SHP77 (cell line): ENCODE results near the gene OSBPL6.
"Not testable (repeated sequence)": the region's sequence is repeated elsewhere in the genome, so short reads cannot be mapped to it uniquely, and the experiment has no call there.

Source experiments
- DNase-seq, 2 experiments: peaks; one replicate each; lab custom pipeline; 2025; lab: John Stamatoyannopoulos, UW

OSBPL6 gene

DNA sequence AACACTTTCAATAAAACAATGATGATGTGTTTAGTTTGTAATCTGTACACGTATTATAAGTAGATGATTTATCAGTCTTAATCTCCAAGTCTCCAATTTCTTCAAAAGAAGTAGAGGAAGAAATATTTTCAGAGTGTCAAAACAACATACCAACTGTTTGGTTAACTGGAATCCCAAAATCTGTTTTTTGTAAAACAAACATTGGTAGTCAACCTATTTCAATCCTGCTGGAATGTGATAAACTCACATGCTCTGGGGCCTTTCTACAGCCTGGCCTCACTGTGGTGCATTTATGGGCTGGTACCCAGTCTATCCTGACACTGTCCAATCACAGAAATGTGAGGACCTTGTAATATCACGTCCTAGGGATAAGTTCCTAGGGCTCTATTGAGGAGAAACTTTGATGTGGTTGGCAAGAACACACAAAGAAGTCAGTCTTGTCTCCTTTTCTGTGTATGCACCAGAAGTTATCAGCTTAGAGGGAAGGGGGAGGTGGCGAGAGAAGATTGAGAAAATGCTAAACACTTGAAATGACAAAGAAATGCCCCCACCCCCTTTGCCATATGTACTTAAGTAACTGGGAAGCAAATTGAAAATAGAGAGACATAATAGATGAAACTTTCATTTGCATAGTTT lies 209.5 kb downstream of the OSBPL6 start:
- DNase-seq: no peak

DNA sequence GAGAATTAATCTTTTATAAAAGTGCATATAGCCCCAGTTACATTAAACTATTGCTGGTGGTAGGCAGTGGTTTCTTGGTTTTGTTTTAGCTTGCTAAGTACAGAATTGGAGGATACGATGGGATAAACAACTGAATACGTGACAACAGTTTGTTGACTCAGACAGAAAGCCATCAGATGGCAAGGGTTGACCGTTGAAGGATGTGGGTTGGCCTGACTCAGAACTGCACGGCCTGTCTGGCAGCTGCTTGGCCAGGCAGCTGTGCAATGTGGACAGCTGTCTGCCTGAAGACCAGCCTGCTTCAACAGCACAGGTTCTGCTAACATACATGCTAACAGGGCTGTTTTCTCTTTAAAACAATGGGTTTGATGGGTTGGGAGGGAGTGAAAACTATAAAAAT lies 210.1 kb downstream of the OSBPL6 start:
- DNase-seq: peak; percentile 78 to 79

DNA sequence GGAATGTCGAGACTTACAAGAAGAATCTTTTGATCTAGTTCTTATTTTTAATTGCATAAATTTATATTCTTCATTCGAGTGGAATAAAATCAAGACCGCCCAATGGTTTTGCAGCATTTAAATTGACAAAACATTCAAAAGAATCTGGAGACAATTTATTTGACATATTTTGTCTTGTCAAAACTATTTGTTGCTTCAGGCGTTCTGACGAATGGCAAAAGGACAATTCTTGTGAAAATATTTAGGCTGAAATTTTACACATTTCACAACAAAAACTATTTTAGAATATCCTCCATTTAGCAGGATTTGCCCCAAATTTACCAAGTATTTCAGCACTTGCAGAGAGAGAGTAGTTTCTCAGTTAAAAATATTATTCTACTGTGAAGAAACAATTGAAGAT lies 214.9 kb downstream of the OSBPL6 start:
- DNase-seq: no peak

DNA sequence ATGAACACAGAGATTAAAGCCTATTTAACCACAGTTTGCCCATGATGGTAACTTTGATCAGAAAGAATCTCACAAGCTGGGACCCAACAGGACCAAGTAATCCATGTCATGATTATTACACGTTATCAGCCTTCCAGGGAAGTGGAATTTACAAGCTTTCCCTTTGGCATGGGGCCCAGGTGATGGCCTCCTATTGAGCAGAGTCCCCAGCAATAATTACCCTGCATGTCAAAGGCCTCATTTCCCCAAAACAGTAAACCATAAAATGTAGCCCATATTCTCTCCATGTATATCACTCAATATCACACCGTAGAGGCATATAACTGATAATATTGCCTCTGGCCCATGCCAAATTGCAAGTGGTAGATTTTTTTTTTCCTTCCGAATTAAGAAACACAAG lies 217.7 kb downstream of the OSBPL6 start:
- peak in 1 of 2 experiments; percentile 9 for DNase-seq

DNA sequence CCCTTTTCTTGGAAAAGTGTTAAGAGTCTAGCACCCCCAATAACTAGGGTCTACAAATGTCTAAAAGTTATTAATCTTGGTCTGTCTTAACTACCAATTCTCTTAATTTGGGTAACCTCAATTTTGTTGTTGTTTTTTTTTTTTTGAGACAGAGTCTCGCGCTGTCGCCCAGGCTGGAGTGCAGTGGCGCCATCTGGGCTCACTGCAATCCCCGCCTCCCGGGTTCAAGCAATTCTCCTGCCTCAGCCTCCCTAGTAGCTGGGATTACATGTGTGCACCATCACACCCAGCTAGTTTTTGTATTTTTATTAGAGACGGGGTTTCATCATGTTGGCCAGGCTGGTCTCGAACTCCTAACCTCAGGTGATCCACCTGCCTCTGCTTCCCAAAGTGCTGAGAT lies 218.1 kb downstream of the OSBPL6 start:
- not testable (repeated sequence) for DNase-seq

DNA sequence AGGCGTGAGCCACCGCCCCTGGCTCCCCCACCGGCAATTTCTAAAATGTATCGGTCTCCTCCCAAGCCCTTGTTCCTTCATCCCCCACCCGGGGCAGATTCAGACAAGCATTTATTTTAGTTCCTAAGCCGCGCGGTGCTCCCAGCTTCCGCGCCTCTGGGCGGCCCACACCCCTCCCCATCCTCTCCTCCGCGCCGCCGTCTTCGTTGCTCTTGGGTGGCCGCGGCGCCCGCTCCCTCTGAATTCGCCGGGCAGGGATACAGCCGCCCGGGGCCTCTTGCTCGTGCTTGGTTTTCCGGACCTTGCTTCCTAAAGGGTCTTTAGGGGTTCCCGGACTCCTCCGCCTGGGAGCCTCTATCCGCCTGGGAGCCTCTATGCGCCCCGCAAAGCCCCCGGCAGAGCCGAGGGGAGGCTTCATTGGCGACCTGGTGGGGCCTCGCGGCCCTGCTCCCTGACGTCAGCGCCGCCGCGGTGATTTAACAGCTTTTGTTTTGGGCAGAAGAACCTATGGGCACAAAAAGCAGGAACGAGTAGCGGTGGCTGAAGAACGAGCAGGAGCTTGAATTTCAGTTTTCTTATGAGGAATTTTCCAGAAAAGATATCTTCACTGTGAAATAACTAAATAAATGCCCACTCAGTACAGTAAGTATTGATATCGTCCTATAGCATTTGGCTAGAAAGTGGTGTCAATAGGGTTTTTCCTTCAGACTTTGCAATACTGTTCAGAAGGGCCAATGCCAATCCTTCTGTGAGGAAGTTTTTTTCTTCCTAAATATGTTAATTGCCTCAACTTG lies 219.4 kb downstream of the OSBPL6 start:
- DNase-seq: peak; percentile 56 to 61

DNA sequence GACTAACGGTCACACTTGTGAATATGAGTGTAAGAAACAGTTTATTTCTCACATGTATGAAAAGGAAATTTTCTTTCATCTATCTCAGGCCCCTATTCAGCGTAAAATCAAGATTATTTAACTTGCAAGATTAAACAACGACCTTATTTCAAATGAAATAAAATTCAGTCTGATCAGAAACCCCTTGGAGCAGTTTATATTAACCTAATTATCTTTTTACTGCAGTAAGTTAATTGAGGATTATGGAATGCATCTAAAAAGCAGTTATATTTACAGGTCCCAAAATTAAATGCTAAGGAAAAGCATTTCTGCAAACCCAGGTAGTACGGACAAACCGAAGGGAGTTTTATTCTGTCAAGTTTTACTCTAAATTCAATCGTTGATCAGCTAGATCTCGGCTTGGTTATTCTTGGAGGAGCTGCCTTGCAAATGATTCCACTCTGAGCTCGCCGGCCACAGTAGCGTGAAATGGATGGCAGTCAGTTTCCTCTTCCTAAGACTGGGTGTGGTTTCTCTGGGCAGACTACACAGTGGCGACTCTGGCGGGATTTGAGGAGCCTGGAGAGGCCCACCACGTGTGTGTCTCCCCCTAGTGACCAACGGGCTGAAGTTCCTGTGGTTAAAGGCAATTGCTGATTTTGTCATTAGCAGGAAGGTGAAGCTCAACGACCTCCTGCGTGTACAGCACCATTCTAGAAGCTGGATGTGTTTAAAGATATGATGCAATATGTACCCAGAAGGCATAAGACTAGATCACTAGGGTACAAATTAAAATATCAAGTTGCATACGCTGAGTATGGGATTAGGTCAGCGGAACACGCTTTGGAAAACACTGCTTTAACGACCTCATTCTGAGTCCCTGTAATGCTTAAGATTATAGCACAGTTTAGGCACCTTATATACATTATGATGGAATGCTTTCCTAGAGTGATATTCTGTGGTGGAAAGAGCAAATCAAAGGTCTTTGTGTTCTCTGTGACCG lies 220.2 kb downstream of the OSBPL6 start:
- DNase-seq: peak; percentile 88

DNA sequence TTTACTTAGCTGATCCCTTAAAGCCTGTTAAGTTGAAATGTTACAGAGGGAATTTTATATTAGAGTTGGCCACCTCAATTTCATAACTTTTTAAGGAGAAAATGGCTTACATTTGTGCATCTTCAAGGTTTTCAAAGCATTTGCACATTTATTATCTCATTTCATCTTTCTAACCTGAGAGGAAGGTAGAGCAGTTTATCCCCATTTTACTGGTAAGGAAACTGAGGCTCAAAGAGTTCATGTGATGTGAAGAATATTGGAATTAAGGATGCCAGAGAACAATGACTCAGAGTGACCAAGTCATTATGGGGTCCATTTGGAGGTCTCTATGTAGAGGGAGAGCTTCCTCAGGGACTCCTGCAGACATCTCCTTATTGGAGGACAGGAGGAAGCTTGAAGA lies 221.7 kb downstream of the OSBPL6 start:
- DNase-seq: no peak

DNA sequence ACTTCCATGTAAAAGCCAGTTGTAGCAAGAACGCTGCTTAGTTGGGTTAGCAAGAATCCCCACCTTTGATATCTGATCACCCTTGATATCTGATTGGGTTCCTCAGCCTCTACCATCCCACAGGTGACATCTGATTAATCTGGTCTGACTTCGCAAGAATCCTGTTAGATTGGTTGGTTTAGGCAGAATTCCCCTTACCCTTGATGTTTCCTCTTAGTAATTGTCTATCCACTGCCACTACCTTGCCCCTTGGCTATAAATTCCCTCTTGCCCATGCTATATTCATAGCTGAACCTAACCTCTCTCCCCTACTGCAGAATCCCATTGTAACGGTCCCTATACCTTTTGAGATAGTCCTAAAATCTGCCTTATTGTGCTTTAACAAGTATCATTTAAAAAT lies 223.6 kb downstream of the OSBPL6 start:
- no peak for DNase-seq

DNA sequence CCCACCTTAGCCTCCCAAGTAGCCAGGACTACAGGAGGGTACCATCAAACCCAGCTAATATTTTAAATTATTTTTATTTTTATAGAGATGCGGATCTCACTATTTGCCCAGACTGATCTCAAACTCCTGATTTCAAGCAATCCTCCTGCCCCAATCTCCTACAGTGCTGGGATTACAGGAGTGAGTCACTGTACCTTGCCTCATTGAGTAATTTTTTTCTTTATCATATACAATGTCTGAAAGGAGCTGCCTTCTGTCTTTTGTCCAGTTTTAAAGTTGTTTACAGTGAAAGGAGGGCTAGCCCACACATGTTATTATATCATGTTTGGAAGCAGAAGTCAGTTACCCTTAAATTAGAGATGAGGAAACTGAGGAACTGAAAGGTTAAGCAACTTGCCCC lies 224.1 kb downstream of the OSBPL6 start:
- DNase-seq: no peak

DNA sequence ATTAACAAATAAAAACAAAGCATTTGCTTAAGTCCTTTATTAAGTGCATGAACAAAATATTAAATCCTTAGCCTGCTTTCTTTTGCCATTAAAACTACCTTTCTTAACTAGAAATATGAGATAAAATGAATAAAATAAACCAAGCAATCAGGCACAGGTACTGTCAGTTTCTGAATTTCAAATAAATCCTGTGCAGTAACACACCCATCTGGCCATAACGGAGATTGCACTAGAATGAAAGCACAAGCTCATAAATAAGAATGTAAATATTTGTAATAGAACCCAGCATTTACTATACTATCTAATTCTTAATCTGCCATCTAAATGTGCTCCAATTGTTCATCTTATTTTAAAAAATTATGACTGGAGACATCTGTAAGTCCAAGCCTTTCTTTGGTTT lies 224.8 kb downstream of the OSBPL6 start:
- no peak for DNase-seq

DNA sequence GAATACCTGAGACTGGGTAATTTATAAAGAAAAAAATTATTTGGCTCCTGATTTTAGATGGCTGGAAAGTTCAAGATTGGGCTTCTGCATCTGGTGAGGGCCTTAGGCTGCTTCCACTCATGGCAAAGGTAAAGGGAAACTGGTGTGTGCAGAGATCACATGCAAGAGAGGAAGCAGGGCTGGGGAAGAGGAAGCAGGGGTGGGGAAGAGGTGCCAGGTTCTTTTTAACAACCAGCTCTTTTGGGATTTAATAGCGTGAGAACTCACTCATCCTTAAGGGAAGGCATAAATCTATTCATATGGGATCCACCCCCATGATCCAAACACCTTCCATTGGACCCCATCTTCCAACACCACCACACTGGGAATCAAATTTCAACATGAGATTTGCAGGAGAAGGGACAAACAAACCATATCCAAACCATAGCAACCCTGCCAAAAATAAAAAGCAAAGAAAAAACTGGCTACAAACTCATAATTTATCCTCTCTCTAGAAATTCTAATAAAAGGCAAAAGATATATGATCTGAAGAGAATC lies 226.2 kb downstream of the OSBPL6 start:
- DNase-seq: no peak

DNA sequence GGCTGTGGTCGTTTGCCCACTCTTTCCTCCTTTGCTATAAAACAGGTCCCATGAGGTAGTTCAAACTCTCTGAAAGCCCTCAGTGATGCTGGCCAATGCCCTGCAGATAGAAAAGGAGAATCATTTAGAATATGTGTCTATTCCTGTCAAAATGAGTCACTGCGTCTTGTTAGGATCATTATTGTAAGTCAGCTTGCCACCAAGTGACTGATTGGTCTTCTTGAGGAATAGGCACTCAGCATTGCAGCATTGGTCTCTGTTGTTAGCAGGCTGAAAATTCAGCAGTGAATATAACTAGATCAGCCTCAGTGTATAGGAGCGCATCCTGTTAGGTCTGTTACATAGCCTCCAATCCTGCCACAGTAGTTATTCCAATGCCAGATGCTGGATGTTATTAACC lies 227.8 kb downstream of the OSBPL6 start:
- DNase-seq: no peak

DNA sequence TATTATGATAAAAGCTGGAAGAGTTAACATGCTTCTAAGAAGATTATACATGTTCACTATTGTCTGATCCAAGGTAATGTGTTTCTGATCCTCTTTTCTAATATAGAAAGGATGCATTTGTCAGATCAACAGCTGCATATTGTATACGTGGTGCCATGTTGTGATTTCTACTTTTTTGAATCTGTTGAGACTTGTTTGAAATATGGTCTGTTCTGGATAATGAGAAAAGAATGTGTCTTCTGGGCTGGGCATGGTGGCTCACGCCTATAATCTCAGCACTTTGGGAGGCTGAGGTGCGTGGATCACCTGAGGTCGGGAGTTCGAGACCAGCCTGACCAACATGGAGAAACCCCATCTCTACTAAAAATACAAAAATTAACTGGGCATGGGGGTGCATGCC lies 229.4 kb downstream of the OSBPL6 start:
- DNase-seq: not testable (repeated sequence)

DNA sequence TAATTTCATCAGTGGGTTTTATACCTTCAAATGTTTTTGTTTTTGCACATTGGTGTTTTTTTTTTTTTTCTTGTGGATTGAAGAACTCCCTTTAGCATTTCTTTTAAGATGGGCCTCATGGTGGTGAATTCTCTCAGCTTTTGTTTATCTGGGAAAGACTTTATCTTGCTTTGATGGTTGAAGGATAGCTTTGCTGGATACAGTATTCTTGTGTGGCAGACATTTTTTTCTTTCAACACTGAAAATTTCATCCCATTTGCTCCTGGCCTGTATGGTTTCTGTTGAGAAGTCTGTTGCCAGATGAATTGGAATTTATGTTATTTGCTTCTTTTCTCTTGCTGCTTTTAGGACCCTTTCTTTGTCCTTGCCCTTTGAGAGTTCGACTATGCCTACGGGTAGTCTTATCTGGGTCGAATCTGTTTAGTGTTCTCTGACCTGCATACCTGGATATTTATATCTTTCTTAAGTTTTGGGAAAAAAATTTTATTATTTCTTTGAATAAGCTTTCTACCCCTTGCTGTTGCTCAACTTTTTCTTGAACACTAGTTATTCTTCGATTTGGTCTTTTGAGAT lies 231.0 kb downstream of the OSBPL6 start:
- no peak for DNase-seq

DNA sequence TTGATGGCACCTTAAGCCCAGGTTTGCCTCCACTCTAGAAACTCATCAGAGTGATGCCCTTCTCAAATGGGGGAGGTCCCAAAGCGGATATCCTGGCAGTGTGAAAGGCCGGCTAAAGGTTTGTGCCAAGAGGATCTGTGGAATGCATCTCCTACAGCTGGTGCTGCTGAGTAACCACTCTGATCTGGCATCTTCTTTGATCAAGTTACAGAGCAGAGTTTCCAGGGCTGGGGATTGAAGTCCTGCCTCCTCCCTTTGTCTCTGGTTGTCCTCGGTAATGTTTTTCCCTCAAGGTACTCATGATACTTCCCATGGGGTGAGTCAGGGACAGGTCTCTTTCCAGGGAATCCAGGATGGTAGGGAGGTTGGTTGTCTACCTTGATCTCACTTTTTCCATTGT lies 232.1 kb downstream of the OSBPL6 start:
- no peak for DNase-seq

DNA sequence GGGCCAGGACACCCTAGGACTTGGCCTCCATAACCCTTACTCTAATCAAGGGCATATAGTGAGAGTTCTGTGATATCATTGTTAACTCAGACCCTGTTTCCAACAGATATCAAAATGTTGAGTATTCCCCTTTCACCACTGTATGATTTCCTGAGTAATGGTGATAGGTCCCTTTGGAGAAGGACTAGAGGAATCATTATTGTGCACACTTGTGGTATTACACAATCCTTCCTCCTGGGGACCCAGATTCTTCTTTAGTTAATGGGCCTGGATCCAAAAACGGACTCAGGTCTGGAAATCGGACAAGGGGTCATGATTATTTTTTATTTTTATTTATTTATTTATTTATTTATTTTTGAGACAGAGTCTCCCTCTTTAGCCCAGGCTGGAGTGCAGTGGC lies 233.1 kb downstream of the OSBPL6 start:
- DNase-seq: no peak

DNA sequence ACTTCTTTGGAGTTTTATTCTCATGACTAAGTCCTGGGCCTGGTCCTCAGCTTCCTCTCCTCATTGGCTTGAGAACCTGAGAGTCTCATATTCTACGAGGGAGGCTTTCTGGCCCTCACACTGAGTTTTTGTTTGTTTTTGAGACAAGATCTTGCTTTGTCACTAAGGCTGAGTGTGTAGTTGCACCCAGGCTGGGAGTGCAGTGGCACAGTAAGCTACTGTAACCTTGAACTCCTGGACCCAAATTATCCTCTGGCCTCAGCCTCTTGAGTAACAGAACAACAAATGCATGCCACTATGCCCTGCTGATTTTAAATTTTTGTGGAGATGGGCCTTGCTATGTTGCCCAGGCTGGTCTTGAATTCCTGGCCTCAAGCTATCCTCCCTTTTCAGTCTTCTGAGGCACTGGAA lies 234.1 kb downstream of the OSBPL6 start:
- no peak for DNase-seq

DNA sequence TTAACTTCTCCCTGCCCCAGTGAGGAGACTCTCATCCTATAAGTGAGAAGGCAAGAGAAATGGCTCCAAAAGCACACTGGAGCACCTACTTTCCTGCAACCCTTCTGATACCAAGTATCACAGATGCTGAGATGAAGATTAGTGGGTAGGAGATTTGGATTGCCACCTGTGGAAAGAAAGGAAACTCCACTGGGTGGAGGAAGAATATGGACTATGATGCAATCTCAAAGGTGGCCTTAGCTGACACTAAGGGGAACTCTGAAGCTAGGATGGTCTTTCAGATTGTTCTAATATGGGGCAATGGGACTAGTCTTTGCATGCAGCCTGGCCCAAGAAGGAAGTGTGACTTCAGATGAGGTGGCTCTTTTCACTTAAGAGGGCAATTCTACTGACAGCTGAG lies 235.0 kb downstream of the OSBPL6 start:
- no peak for DNase-seq

DNA sequence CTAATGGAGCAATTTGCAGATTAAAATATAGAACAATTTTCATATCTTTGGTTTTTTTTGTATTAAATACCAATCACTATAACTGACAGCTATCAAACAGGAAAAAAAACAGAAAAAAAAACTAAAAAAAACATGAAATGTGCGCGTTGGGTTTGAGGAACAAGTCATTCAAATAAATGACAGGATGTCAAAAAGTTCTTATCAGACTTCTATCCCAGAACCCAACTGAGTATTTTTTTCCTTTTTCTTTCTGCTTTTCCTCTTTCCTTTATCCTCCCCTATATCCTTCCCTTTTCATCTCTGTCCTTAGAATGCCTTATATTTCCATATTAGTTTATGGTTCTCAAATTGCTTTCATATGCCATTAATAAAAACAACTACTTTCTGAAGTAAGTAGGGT lies 242.3 kb downstream of the OSBPL6 start:
- no peak for DNase-seq

DNA sequence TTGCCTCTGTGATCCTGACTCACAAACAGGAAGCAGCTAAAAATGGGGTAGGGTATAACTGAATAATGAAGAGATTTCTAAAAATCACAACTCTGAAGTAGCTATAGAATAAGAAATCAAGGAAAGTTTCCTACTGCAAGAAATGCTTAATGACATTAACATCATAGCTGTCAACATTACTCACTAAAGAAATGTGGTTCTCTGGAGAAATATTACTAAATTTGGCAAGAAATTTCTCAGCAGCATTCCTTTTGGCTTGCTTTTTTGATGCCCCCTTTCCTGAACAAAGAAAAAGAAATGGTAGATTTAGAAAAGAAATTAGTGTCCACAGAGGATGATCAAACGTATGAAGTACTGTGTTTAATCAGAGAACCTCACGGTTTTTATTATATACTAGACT lies 247.1 kb downstream of the OSBPL6 start:
- no peak for DNase-seq
